Astrocyte (in vitro differentiated cells and primary cell): ENCODE results near the gene MTA1. TPM values are rescaled to one million over a fixed set of nuclear protein-coding genes. Genes with fewer than 3 reads are reported as not detected.

Source experiments
- DNase-seq: peaks from one replicate; pipeline ENCODE4 v3.0.0-alpha.2; 2010; ENCODE audit warnings: low read depth
- FAIRE-seq: peaks from 2 replicates; lab custom pipeline; 2011; peaks lifted over from hg19 to GRCh38; lab: Jason Lieb, UNC
- H2AFZ ChIP-seq: 2 replicates; pipeline ENCODE4 v1.6.0; 2012; ENCODE audit warnings: low read depth, low read length, inconsistent platforms
- H3K27ac ChIP-seq: 2 replicates; pipeline ENCODE4 v1.5.1; 2011; ENCODE audit warnings: low read depth, low read length, inconsistent platforms
- H3K27me3 ChIP-seq: 2 replicates; pipeline ENCODE4 v1.6.0; 2011; ENCODE audit warnings: low read length, inconsistent platforms; ENCODE audit not compliant: insufficient read depth
- H3K36me3 ChIP-seq: 2 replicates; pipeline ENCODE4 v1.5.1; 2011; ENCODE audit warnings: low read length, inconsistent platforms; ENCODE audit not compliant: insufficient read depth
- H3K4me1 ChIP-seq: 2 replicates; pipeline ENCODE4 v1.5.1; 2011; ENCODE audit warnings: low read length, inconsistent platforms; ENCODE audit not compliant: insufficient read depth
- H3K4me2 ChIP-seq: 2 replicates; pipeline ENCODE4 v1.6.0; 2012; ENCODE audit warnings: low read length, inconsistent platforms
- H3K4me3 ChIP-seq: 2 replicates; pipeline ENCODE4 v1.5.1; 2011; ENCODE audit warnings: low read depth, mild to moderate bottlenecking, low read length, inconsistent platforms; ENCODE audit not compliant: insufficient read depth
- H3K79me2 ChIP-seq: 2 replicates; pipeline ENCODE4 v1.6.0; 2012; ENCODE audit warnings: mild to moderate bottlenecking, low read length, inconsistent platforms; ENCODE audit not compliant: insufficient read depth
- H3K9ac ChIP-seq: 2 replicates; pipeline ENCODE4 v1.6.0; 2012; ENCODE audit warnings: mild to moderate bottlenecking, low read length, inconsistent platforms
- H3K9me3 ChIP-seq: 2 replicates; pipeline ENCODE4 v1.5.1; 2012; ENCODE audit warnings: low read depth, mild to moderate bottlenecking, low read length, inconsistent platforms; ENCODE audit not compliant: insufficient read depth
- H4K20me1 ChIP-seq: 2 replicates; pipeline ENCODE4 v1.6.0; 2012; ENCODE audit warnings: low read length, inconsistent platforms; ENCODE audit not compliant: insufficient read depth
- H3K27ac Mint-ChIP-seq: one replicate; pipeline ENCODE4 v1.8.0; 2021; ENCODE audit warnings: mild to moderate bottlenecking, mixed read lengths; ENCODE audit not compliant: unreplicated experiment
- H3K27me3 Mint-ChIP-seq: one replicate; pipeline ENCODE4 v1.8.0; 2021; ENCODE audit warnings: low read depth, mixed read lengths; ENCODE audit not compliant: unreplicated experiment
- H3K36me3 Mint-ChIP-seq: one replicate; pipeline ENCODE4 v1.8.0; 2021; ENCODE audit warnings: low read depth, mixed read lengths; ENCODE audit not compliant: unreplicated experiment
- H3K4me1 Mint-ChIP-seq: one replicate; pipeline ENCODE4 v1.8.0; 2021; ENCODE audit warnings: low read depth, mixed read lengths; ENCODE audit not compliant: unreplicated experiment
- H3K4me3 Mint-ChIP-seq: one replicate; pipeline ENCODE4 v1.8.0; 2021; ENCODE audit warnings: mild to moderate bottlenecking, moderate library complexity, mixed read lengths; ENCODE audit not compliant: unreplicated experiment
- H3K9me3 Mint-ChIP-seq: one replicate; pipeline ENCODE4 v1.8.0; 2021; ENCODE audit warnings: mild to moderate bottlenecking, mixed read lengths; ENCODE audit not compliant: unreplicated experiment
- EZH2 ChIP-seq: IDR thresholded peaks from 2 replicates; pipeline ENCODE4 v1.6.1; 2012; ENCODE audit warnings: mild to moderate bottlenecking, low read length, inconsistent platforms; ENCODE audit not compliant: insufficient read depth
- total RNA-seq: library from RNA; stranded (reverse); gene quantifications from 2 replicates; pipeline ENCODE4 v1.2.1, GENCODE V29; 2021
- TF ChIP-seq, protein P1 (sequence below): IDR thresholded peaks from 2 replicates; pipeline ENCODE4 v1.5.1; 2011; ENCODE audit warnings: low read depth, mild to moderate bottlenecking, inconsistent platforms, low read length, moderate library complexity; ENCODE audit not compliant: insufficient read depth

MTA1 gene
- total RNA-seq, 1 donor from 2014 or later, result 111 TPM

DNA sequence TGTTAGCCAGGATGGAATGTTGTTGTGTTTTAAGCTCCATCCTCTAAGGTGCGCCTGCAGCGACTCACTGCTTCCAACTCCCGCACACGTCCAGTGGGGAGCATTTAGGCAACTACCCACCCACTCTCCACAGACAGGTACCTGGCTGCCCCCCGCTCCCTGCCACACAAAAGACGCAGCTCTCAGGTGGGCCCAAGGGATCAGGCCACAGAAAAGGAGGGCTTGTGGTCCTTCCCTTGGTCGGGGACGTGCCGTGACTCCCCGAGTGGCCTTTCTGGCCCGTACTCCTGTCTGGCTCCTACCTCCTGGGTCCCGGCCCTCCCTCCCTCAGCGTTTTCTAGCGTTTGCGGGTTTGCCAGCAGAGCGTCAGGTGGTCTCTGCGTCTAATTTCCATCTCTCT, 87.6 kb downstream of the MTA1 start:
- peaks cover 2% of the 10 kb centered on the region for H3K9me3 Mint-ChIP-seq
- H3K27me3 Mint-ChIP-seq, result peaks cover 39% of the 10 kb centered on the region
- FAIRE-seq (no peak), DNase-seq (no peak)
- Histone ChIP-seq H3K4me2 (no peak overlapping the region), H3K27ac (no peak overlapping the region), H3K9ac (no peak overlapping the region), H3K36me3 (no peaks in the 10 kb centered on the region), H3K9me3 (no peaks in the 10 kb centered on the region), H3K79me2 (no peaks in the 10 kb centered on the region), H3K4me3 (no peak overlapping the region), H2AFZ (no peak overlapping the region), H3K4me1 (no peaks in the 10 kb centered on the region), H3K27me3 (peaks cover 9% of the 10 kb centered on the region), H4K20me1 (no peaks in the 10 kb centered on the region)
- H3K4me3 Mint-ChIP-seq, result no peak overlapping the region
- H3K4me1 Mint-ChIP-seq, result no peaks in the 10 kb centered on the region
- H3K27ac Mint-ChIP-seq, result no peak overlapping the region
- TF ChIP-seq EZH2, result no peak
- H3K36me3 Mint-ChIP-seq, result no peaks in the 10 kb centered on the region

DNA sequence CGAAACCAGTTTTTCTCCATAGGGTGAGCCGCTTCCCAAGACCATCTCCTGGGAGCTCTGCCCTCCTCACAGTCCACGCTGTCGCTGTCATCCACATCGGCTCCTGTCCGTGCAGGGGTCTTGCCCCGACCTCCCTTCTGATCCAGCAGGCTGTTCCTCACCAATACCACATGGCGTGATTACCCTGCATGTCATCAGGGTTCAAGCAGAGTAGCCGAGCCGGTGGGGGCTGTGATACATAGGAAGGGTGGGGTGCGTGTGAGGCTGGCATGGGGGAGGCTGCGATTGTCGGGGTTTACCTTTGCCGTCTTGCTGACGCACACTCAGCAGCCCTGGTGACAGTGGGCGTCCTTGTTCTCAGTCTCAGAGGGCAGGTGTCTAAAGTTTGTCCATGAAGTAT, 88.4 kb downstream of the MTA1 start:
- Mint-ChIP-seq H3K27me3 (peaks cover 42% of the 10 kb centered on the region), H3K36me3 (no peaks in the 10 kb centered on the region), H3K9me3 (peaks cover 2% of the 10 kb centered on the region), H3K27ac (no peak overlapping the region), H3K4me3 (no peak overlapping the region), H3K4me1 (no peaks in the 10 kb centered on the region)
- FAIRE-seq (no peak), DNase-seq (no peak)
- Histone ChIP-seq H4K20me1 (no peaks in the 10 kb centered on the region), H3K4me2 (no peak overlapping the region), H3K79me2 (no peaks in the 10 kb centered on the region), H2AFZ (no peak overlapping the region), H3K4me1 (no peaks in the 10 kb centered on the region), H3K9me3 (no peaks in the 10 kb centered on the region), H3K27me3 (peaks cover 11% of the 10 kb centered on the region), H3K9ac (no peak overlapping the region), H3K36me3 (no peaks in the 10 kb centered on the region), H3K27ac (no peak overlapping the region), H3K4me3 (no peak overlapping the region)
- TF ChIP-seq, protein P1, sequence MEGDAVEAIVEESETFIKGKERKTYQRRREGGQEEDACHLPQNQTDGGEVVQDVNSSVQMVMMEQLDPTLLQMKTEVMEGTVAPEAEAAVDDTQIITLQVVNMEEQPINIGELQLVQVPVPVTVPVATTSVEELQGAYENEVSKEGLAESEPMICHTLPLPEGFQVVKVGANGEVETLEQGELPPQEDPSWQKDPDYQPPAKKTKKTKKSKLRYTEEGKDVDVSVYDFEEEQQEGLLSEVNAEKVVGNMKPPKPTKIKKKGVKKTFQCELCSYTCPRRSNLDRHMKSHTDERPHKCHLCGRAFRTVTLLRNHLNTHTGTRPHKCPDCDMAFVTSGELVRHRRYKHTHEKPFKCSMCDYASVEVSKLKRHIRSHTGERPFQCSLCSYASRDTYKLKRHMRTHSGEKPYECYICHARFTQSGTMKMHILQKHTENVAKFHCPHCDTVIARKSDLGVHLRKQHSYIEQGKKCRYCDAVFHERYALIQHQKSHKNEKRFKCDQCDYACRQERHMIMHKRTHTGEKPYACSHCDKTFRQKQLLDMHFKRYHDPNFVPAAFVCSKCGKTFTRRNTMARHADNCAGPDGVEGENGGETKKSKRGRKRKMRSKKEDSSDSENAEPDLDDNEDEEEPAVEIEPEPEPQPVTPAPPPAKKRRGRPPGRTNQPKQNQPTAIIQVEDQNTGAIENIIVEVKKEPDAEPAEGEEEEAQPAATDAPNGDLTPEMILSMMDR, result no peak
- no peak for TF ChIP-seq EZH2

DNA sequence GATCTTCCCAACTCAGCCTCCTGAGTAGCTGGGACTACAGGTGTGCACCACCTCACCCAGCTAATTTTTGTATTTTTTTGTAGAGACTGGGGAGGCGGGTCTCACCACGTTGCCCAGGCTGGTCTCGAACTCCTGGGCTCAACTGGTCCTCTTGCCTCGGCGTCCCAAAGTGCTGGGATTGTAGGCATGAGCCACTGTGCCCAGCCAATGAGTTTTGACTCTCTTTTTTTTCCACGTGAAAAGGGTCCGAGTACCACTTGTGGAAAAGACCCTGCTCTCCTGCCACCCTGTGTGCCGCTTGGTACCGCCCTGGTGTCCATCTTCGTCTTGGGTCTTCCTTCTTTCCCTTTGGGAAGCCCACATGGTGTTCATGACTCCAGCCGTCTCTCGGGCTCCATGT, 89.0 kb downstream of the MTA1 start:
- peaks cover 11% of the 10 kb centered on the region for H3K27me3 ChIP-seq
- Mint-ChIP-seq H3K9me3 (peaks cover 2% of the 10 kb centered on the region), H3K36me3 (no peaks in the 10 kb centered on the region), H3K27me3 (peaks cover 41% of the 10 kb centered on the region), H3K27ac (no peak overlapping the region), H3K4me3 (no peak overlapping the region), H3K4me1 (no peaks in the 10 kb centered on the region)
- H3K9ac ChIP-seq, result no peak overlapping the region
- DNase-seq, result no peak
- H4K20me1 ChIP-seq, result no peaks in the 10 kb centered on the region
- FAIRE-seq, result no peak
- no peaks in the 10 kb centered on the region for H3K9me3 ChIP-seq
- H3K79me2 ChIP-seq, result no peaks in the 10 kb centered on the region
- no peaks in the 10 kb centered on the region for H3K4me1 ChIP-seq
- no peak overlapping the region for H3K4me3 ChIP-seq
- no peaks in the 10 kb centered on the region for H3K36me3 ChIP-seq
- H3K27ac ChIP-seq, result no peak overlapping the region
- no peak for TF ChIP-seq EZH2
- TF ChIP-seq, protein P1, result no peak
- H2AFZ ChIP-seq, result no peak overlapping the region
- no peak overlapping the region for H3K4me2 ChIP-seq
